H54 (cell line): ENCODE measurements around the gene CUL4B.
"Not testable (repeated sequence)": the region's sequence is repeated elsewhere in the genome, so short reads cannot be mapped to it uniquely, and the experiment has no call there.

Source experiments
- DNase-seq: peaks from one replicate; pipeline ENCODE4 v3.0.0; 2011; ENCODE audit warnings: low spot score, mixed read lengths; ENCODE audit not compliant: insufficient read length
- FAIRE-seq: peaks from 3 replicates; lab custom pipeline; 2011; peaks lifted over from hg19 to GRCh38; lab: Jason Lieb, UNC
- POLR2A ChIP-seq: IDR thresholded peaks from 2 replicates; pipeline ENCODE4 v1.6.1; 2011; ENCODE audit warnings: low read depth, mild to moderate bottlenecking, low read length

The CUL4B gene

DNA sequence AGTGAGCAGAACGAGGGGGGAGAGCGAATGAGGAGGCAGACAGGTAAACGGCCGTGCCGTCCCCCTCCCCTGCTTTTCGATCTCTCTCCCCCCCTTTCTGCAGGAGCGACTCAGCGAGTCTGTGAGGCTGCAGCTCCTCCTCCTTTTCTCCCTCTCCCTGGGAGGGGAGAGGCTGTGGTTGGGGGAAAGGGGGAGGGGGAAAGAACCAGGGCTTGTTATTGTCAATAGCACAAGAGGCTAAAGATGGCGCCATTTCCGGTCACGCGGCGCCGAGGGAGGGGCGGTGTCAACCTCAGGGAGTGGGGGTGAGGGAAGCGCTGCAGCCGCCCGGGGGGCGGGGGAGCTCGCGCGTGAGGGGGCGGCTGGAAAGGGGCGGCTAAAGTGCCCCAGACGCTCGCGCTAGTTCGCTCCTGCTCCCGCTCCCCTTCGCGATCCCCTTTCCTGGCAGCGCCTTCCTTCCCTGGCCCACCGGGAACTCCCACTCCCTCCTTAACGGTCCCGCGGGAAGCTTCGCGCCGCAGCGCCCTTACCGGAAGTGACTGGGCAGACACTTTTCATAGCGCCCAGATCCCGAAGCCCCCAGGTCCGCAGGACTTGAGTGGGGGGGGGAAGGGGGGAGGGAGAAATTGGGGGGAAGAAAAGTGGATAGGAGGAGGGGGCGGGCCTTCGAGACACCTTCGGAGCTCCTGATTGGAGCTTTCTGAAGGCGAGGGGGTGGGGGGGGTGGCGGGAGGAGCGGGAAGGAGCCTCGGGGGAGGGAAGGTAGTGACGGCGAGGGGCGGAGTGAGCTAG, at the start of gene CUL4B:
CUL4B (minus strand) TSS at position 121 of the 792 bp plus-strand sequence. CDS start 324 bp downstream, outside the sequence.
- DNase-seq (peak; percentile 52), FAIRE-seq (peak; percentile 27)
- peak; percentile 52 for TF ChIP-seq POLR2A

DNA sequence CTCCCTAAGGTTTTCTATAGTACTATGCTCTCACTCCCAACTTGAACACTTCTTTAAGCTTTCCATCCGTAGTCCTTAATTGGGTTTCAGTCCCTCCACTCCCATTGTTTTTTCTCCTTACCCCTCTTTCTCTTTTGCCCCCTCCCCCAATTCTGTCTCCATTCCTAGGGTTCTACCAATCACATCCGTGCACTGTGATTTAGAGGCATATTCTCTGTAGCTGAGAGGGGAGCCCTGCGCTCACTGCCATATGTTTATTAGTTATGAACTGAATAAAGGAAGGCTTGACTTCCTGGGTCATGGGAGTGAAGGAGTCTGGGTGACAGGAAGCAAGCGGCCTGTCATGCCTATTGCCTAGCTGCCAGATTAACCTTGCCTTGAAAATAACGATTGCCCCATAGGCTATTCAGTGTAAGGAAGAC, 43.6 kb upstream of the CUL4B start:
- FAIRE-seq (peak; percentile 64), DNase-seq (peak; percentile 5)
- no peak for TF ChIP-seq POLR2A

DNA sequence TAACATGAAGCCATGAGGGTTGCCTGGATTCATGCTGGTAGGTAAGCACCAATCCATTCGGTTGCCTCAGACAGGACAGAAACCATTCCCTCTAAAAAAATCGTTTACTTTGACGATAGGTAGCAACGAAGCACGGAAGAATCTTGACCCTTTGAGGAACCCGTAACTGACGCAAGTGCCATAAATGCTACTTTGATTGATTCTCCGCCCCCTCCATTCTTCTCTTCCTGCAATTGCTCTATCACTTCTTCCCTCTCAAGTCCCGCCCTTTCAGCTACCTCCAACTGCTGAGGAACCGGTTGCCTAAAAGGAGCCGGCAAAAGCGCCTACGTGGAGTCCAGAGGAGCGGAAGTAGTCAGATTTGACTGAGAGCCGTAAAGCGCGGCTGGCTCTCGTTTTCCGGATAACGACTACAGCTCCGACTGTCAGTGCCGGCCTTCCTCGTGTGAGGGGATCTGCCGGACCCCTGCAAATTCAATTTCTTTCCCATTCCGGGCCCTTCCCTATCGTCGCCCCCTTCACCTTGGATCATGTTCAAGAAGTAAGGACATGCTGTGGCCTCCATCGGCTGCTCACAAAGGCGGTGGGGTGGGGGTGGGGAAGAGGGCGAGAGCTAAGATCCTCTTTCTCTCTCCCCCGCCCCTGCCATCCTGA, 43.1 kb upstream of the CUL4B start, which contains the start of gene MCTS1:
MCTS1 (plus strand) TSS at position 395 of the 654 bp plus-strand sequence; CDS start at position 531, 136 bp downstream.
- TF ChIP-seq POLR2A = peak; percentile 36; the same call in 1 of the 2 replicates
- FAIRE-seq (peak; percentile 98), DNase-seq (peak; percentile 54)

GRCh38 chrX:120585702-120586101, 24.9 kb upstream of the CUL4B start:
- no peak for FAIRE-seq

DNA sequence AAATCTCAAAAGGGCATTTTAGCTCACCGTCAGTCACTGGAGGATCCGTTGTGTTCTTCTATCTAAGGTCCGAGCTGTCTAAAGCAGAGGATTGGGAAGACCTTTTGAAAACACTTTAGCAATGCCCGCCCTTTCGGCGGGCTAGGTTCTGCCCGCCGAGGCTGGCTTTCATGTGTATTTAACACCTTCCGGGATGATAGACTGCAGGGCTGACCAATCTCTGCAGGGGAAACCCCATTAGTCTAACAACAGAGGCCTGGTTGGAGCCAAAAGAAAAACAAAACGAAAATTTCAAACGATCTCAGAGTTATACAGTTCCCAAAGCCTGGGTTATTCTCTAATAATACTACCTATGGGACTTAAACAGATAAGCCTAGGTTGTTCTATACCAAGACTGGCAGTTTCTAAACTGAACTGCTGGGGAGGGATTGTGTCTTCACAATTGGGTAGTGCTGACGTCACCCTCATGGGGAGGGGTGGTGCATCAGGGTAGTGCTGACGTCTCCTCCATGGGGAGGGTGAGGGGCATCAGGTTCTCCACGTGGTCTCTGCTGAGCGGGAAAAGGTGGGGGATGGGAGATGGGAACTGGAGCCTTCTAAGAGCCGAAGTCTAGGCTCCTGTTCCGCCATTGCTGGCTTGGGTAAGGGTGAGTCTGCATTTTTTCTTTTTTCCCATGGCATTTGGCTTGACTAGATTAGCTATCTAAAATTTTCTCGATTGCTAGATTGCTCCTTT, 14.8 kb upstream of the CUL4B start:
- FAIRE-seq = no peak
- TF ChIP-seq POLR2A = no peak
- DNase-seq = no peak

More at GRCh38 chrX:120585702-120586101, 24.9 kb upstream of the CUL4B start:
- no peak for DNase-seq
- TF ChIP-seq POLR2A = no peak

- not testable (repeated sequence) for DNase-seq, FAIRE-seq
These were observed 13.0 kb upstream of the CUL4B start for GRCh38 chrX:120573806-120574205.

DNA sequence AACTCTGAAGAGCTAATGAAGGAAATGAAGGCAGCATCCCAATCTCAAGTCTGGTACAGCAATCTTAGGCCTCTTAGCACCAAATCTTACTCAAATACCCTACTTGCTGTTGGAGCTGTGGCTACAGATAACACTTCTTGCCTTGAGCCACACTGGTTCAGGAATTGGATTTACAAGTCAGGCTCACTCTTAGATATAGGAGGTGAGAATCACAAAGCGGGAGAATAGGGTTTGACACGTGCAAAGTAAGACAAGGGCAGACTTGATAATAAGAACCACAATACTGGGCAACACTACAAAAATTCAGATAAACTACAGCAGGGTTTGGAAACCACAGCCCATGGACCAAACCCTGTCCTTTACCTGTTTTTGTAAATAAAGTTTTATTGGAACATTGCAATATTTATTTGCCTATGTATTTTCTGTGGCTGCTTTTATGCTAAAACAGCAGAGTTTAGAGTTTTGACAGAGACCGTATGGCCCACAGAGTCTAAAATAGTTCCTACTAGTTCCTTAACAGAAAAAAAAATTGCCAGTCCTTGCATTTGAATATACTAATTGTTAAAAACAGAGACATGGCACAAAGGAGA, 9.3 kb upstream of the CUL4B start:
- DNase-seq (no peak), FAIRE-seq (no peak)
- TF ChIP-seq POLR2A = no peak

GRCh38 chrX:120568609-120569008, 7.8 kb upstream of the CUL4B start:
- no peak for TF ChIP-seq POLR2A
- DNase-seq (no peak), FAIRE-seq (no peak)

GRCh38 chrX:120568035-120568434, 7.3 kb upstream of the CUL4B start:
- DNase-seq (no peak), FAIRE-seq (peak; percentile 20)
- TF ChIP-seq POLR2A = no peak

- DNase-seq (no peak), FAIRE-seq (no peak)
- no peak for TF ChIP-seq POLR2A
These were observed 6.1 kb upstream of the CUL4B start for GRCh38 chrX:120566817-120567216.

DNA sequence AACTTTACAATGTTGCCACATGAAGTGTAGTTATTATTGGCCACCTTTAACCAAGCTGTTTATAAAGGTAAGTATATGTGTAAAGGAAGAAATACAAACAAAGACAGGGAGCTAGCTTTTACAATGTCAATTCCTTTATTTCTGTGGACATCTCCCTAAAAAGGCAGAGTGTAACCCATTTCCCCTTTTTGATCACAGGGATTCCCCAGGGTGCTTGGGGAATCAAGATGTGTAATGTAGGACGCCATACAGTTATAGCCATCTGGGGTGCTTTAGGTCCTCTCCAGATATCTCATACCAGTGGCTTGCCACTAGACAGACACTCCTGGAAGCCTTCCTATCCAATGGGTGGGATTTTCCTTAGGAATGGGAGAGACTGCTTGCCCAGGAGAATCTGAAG, 4.2 kb upstream of the CUL4B start:
- TF ChIP-seq POLR2A = no peak
- FAIRE-seq (no peak), DNase-seq (no peak)

GRCh38 chrX:120562569-120562926, 1.8 kb upstream of the CUL4B start:
- TF ChIP-seq POLR2A = no peak
- no peak for DNase-seq
- FAIRE-seq = peak; percentile 61

DNA sequence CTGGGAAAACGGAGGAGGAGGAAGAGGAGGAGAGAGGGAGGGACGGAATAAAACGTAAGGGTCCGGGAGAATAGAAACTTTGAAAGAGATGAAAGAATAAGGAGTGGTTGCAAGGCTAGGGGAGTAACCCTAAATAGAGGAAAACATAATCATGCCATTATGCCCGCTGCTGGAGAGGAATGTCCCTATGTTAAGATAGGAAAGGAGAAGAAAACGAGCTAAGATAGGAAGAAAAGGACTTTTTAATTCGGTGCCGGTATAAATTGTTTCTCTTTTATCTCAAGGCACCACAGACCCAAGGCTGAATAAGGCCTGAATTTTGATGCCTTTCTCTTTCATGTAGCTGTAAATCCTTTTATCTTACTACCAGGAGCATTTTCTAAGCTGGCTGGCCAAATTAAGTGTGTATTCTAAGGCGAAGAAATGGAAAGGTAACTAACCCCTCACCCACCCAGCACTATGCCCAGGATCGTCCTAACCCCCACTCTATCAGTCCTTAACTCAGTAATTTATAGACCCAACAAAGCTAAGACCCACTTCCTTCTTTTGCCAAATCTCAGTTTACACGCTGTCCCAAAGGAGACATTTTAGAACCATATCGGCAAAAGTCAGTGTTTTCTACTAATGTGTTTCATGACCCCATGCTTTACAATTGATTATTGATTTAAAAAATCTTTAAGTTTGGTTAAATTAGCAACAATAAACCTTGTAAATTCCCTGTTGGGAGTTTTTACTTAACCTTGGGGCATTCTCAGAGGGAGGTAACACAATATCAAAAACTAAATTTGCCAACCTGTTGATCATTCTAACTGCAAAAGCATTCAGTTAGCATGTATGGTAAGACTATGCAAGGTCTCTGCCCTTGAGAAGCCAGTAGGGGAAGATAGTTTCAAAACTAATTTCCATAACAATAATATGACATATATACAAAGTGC, 1.1 kb upstream of the CUL4B start:
- peak; percentile 9; the same call in 1 of the 2 replicates for TF ChIP-seq POLR2A
- FAIRE-seq (peak; percentile 69), DNase-seq (no peak)
